ENCODE data around the gene POU6F2.

The POU6F2 gene

GRCh38 chr7:39417642-39418041 lies 439.9 kb downstream of the POU6F2 start:
- no peak for TF ChIP-seq CTCF (IDR thresholded peaks at IDR 0.05; ENCODE audit: low read length, missing control alignments)
- H3K4me3 ChIP-seq (replicated peaks; ENCODE audit: low read depth, low read length): no peak overlapping the region
- no peak for DNase-seq (ENCODE audit: low read depth)

GRCh38 chr7:39421251-39421650 lies 443.5 kb downstream of the POU6F2 start:
- DNase-seq (ENCODE audit: low read depth): no peak
- no peak overlapping the region for H3K4me3 ChIP-seq (replicated peaks; ENCODE audit: low read depth, low read length)
- no peak for TF ChIP-seq CTCF (IDR thresholded peaks at IDR 0.05; ENCODE audit: low read length, missing control alignments)

- H3K4me3 ChIP-seq (replicated peaks; ENCODE audit: low read depth, low read length): no peak overlapping the region
- no peak for TF ChIP-seq CTCF (IDR thresholded peaks at IDR 0.05; ENCODE audit: low read length, missing control alignments)
- no peak for DNase-seq (ENCODE audit: low read depth)
Measured at GRCh38 chr7:39421661-39422060, 444.0 kb downstream of the POU6F2 start.

GRCh38 chr7:39428221-39428620 lies 450.5 kb downstream of the POU6F2 start:
- TF ChIP-seq CTCF (IDR thresholded peaks at IDR 0.05; ENCODE audit: low read length, missing control alignments): no peak
- no peak overlapping the region for H3K4me3 ChIP-seq (replicated peaks; ENCODE audit: low read depth, low read length)
- DNase-seq (ENCODE audit: low read depth): peak; percentile 77

GRCh38 chr7:39429421-39429820 lies 451.7 kb downstream of the POU6F2 start:
- no peak for DNase-seq (ENCODE audit: low read depth)
- no peak overlapping the region for H3K4me3 ChIP-seq (replicated peaks; ENCODE audit: low read depth, low read length)
- no peak for TF ChIP-seq CTCF (IDR thresholded peaks at IDR 0.05; ENCODE audit: low read length, missing control alignments)

- TF ChIP-seq CTCF (IDR thresholded peaks at IDR 0.05; ENCODE audit: low read length, missing control alignments): no peak
- no peak for DNase-seq (ENCODE audit: low read depth)
Measured at GRCh38 chr7:39430441-39430840, 452.7 kb downstream of the POU6F2 start.

GRCh38 chr7:39430909-39431641 lies 453.4 kb downstream of the POU6F2 start:
- no peak for DNase-seq (ENCODE audit: low read depth)
- no peak for TF ChIP-seq CTCF (IDR thresholded peaks at IDR 0.05; ENCODE audit: low read length, missing control alignments)
- no peak overlapping the region for H3K4me3 ChIP-seq (replicated peaks; ENCODE audit: low read depth, low read length)

More at GRCh38 chr7:39430441-39430840, 452.7 kb downstream of the POU6F2 start:
- H3K4me3 ChIP-seq (replicated peaks; ENCODE audit: low read depth, low read length): no peak overlapping the region

All from fibroblast of pulmonary artery (primary cell).